Gastrocnemius medialis (tissue), 4 donors: Measurements from ENCODE around the gene DMD. TPM values are rescaled to one million over a fixed set of nuclear protein-coding genes. Genes with fewer than 3 reads are reported as not detected.
A peak's percentile ranks its signal among the peaks of the same experiment; 100 is the strongest.

Source experiments
- ATAC-seq, 2 donors: fragments of 150-250 bp; one replicate each; pipeline ENCODE4 v1.9.1; 2016
- DNase-seq, 2 donors: peaks; one replicate each; pipeline ENCODE4 v3.0.0-alpha.2; 2019
- H3K27ac ChIP-seq, 4 donors: fragments of 200-600 bp; sonication (generic); 1 replicate in 1 of 4; 2 replicates in 3 of 4; pipeline ENCODE4 v1.5.1; 2016 to 2018; ENCODE audit warnings: mild to moderate bottlenecking in 2 of 4, moderate library complexity in 1 of 4
- H3K27me3 ChIP-seq, 3 donors: fragments of 200-600 bp; sonication (generic) in 2 of 3; 1 replicate in 1 of 3; 2 replicates in 2 of 3; pipeline versions ENCODE4 v1.5.1 to v1.6.0; 2016 to 2019; ENCODE audit warnings: mild to moderate bottlenecking in 1 of 3, moderate library complexity in 1 of 3
- H3K36me3 ChIP-seq, 2 donors: fragments of 200-600 bp; sonication (generic) in 1 of 2; one replicate each; pipeline ENCODE4 v1.5.1; 2017 to 2018
- H3K4me1 ChIP-seq, 2 donors: fragments of 200-600 bp; sonication (generic) in 1 of 2; one replicate each; pipeline ENCODE4 v1.5.1; 2016 to 2017; ENCODE audit warnings: mild to moderate bottlenecking in 2 of 2
- H3K4me3 ChIP-seq, 4 donors: fragments of 200-600 bp; sonication (generic) in 3 of 4; 1 replicate in 1 of 4; 2 replicates in 3 of 4; pipeline ENCODE4 v1.5.1; 2016 to 2019; ENCODE audit warnings: mild to moderate bottlenecking in 2 of 4
- H3K9me3 ChIP-seq, 3 donors: fragments of 200-600 bp; sonication (generic) in 2 of 3; 1 replicate in 1 of 3; 2 replicates in 2 of 3; pipeline ENCODE4 v1.5.1; 2016 to 2019
- CTCF ChIP-seq, 5 experiments: fragments of 450-650 bp in 3 of 5; fragments of 200-600 bp in 2 of 5; sonication (generic) in 2 of 5; IDR thresholded peaks in 4 of 5; conservative IDR thresholded peaks in 1 of 5; 1 replicate in 4 of 5; 2 replicates in 1 of 5; pipeline ENCODE4 v1.5.1; 2016 to 2019; ENCODE audit warnings: antibody characterized with exemption in 5 of 5, mild to moderate bottlenecking in 3 of 5, moderate library complexity in 3 of 5
- POLR2A ChIP-seq, 2 donors: fragments of 450-650 bp; IDR thresholded peaks; one replicate each; pipeline ENCODE4 v1.6.1; 2017; ENCODE audit warnings: antibody characterized with exemption in 2 of 2, mild to moderate bottlenecking in 2 of 2, moderate library complexity in 2 of 2
- in situ Hi-C, 4 donors: fragments of 200-750 bp; cut with MboI; loops; one replicate each; pipeline versions ENCODE4 v1.15.0 to v1.8.0; 2017; ENCODE audit warnings: low sequenced_read_pairs in 4 of 4
- intact Hi-C: fragments of 100-400 bp; cut with DNase I; formaldehyde crosslinking; loops from one replicate; pipeline ENCODE4 v1.15.1; 2023; ENCODE audit warnings: low total_unique reads
- total RNA-seq, 4 donors: library from RNA; depleted of rRNA; stranded (reverse); fragments of >200 nt; gene quantifications; one replicate each; pipeline versions ENCODE4 v1.1.0 to v1.2.3, GENCODE V29; 2016

The DMD gene
- total RNA-seq, 4 donors from 2014 or later, result 53.5 to 201 (median 98.9) TPM

GRCh38 chrX:32614707-32615106 is 596.6 kb downstream of the DMD start:
- TF ChIP-seq POLR2A (IDR thresholded peaks at IDR 0.05) (no peak), CTCF (IDR thresholded peaks at IDR 0.05 in 4 of 5, conservative IDR thresholded peaks at IDR 0.05 in 1 of 5) (no peak)
- H3K36me3 ChIP-seq, result no peaks in the 10 kb centered on the region
- peaks cover 16 to 25% of the 10 kb centered on the region in 2 donors for H3K4me1 ChIP-seq
- ATAC-seq, result peak in 1 of 2 donors; percentile 53
- peak overlapping the region in 2 of 4 donors; percentile 41 to 44 for H3K27ac ChIP-seq
- H3K4me3 ChIP-seq, result no peak overlapping the region
- intact Hi-C loops (no loop called here), in situ Hi-C loops (no loop called here)
- H3K9me3 ChIP-seq, result no peaks in the 10 kb centered on the region
- no peak for DNase-seq
- no peaks in the 10 kb centered on the region for H3K27me3 ChIP-seq

GRCh38 chrX:32599156-32599555 is 612.2 kb downstream of the DMD start:
- in situ Hi-C loops, result no loop called here
- DNase-seq, result no peak
- TF ChIP-seq POLR2A (IDR thresholded peaks at IDR 0.05), result no peak
- no peak for TF ChIP-seq CTCF (IDR thresholded peaks at IDR 0.05 in 4 of 5, conservative IDR thresholded peaks at IDR 0.05 in 1 of 5)
- Histone ChIP-seq H3K4me1 (peaks cover 0 to 6% of the 10 kb centered on the region in 2 donors), H3K36me3 (no peaks in the 10 kb centered on the region), H3K27me3 (no peaks in the 10 kb centered on the region), H3K9me3 (no peaks in the 10 kb centered on the region), H3K27ac (peak overlapping the region in 2 of 4 donors; percentile 29 to 61), H3K4me3 (no peak overlapping the region)
- no peak for ATAC-seq
- intact Hi-C loops, result no loop called here

GRCh38 chrX:32598707-32599106 is 612.6 kb downstream of the DMD start:
- in situ Hi-C loops, result no loop called here
- H3K27me3 ChIP-seq, result no peaks in the 10 kb centered on the region
- no peak for TF ChIP-seq CTCF (IDR thresholded peaks at IDR 0.05 in 4 of 5, conservative IDR thresholded peaks at IDR 0.05 in 1 of 5)
- no peak for TF ChIP-seq POLR2A (IDR thresholded peaks at IDR 0.05)
- no peaks in the 10 kb centered on the region for H3K9me3 ChIP-seq
- H3K36me3 ChIP-seq, result no peaks in the 10 kb centered on the region
- DNase-seq, result no peak
- peak overlapping the region in 2 of 4 donors; percentile 29 to 61 for H3K27ac ChIP-seq
- intact Hi-C loops, result no loop called here
- ATAC-seq, result no peak
- H3K4me3 ChIP-seq, result no peak overlapping the region
- peaks cover 0 to 6% of the 10 kb centered on the region in 2 donors for H3K4me1 ChIP-seq

- Histone ChIP-seq H3K4me1 (peaks cover 0 to 6% of the 10 kb centered on the region in 2 donors), H3K27ac (peak overlapping the region in 2 of 4 donors; percentile 44 to 61), H3K4me3 (no peak overlapping the region), H3K27me3 (no peaks in the 10 kb centered on the region), H3K9me3 (no peaks in the 10 kb centered on the region), H3K36me3 (peaks cover 0 to 8% of the 10 kb centered on the region in 2 donors)
- ATAC-seq (peak; percentile 75 to 85), DNase-seq (peak in 1 of 2 donors; percentile 20)
- in situ Hi-C loops, result no loop called here
- no peak for TF ChIP-seq CTCF (IDR thresholded peaks at IDR 0.05 in 4 of 5, conservative IDR thresholded peaks at IDR 0.05 in 1 of 5)
- intact Hi-C loops, result no loop called here
Observed at GRCh38 chrX:32597777-32598176, 613.6 kb downstream of the DMD start.

- Histone ChIP-seq H3K27ac (no peak overlapping the region), H3K27me3 (no peaks in the 10 kb centered on the region), H3K36me3 (peaks cover 0 to 18% of the 10 kb centered on the region in 2 donors), H3K4me3 (no peak overlapping the region), H3K9me3 (no peaks in the 10 kb centered on the region), H3K4me1 (no peaks in the 10 kb centered on the region)
- intact Hi-C loops (no loop called here), in situ Hi-C loops (no loop called here)
- ATAC-seq, result no peak
- DNase-seq, result no peak
- TF ChIP-seq POLR2A (IDR thresholded peaks at IDR 0.05) (no peak), CTCF (IDR thresholded peaks at IDR 0.05 in 4 of 5, conservative IDR thresholded peaks at IDR 0.05 in 1 of 5) (no peak)
Observed at GRCh38 chrX:32592786-32593185, 618.6 kb downstream of the DMD start.
